ENCODE measurements around the gene NLN. TPM values are rescaled to one million over a fixed set of nuclear protein-coding genes. Genes with fewer than 3 reads are reported as not detected.
"Not testable (repeated sequence)": the region's sequence is repeated elsewhere in the genome, so short reads cannot be mapped to it uniquely, and the experiment has no call there.

The NLN gene
- total RNA-seq, 1 donor from 2014 or later: 94.3 TPM

DNA sequence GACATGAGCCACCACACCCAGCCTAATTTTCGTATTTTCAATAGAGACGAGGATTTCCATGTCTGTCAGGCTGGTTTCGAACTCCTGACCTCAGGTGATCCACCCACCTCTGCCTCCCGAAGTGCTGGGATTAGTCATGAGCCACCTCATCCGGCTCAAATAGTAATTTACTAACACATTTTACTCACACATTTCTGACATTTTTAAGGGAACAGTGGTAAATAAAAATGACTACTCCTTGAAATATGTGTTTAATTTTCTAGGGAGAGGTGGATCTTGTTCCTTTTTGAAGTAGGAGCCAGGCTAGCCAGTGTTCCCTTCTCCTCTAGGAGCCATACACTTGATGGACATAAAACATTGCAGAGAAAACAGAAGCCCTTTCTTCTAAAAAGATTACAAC lies 149.2 kb downstream of the NLN start:
- Histone ChIP-seq H3K27ac (no peak overlapping the region), H3F3A (ENCODE audit: low read depth) (no peaks in the 10 kb centered on the region), H3K9me3 (ENCODE audit: low read depth) (no peaks in the 10 kb centered on the region), H3K79me2 (ENCODE audit: low read depth) (no peaks in the 10 kb centered on the region), H3K36me3 (no peaks in the 10 kb centered on the region), H4K20me1 (ENCODE audit: low read depth) (no peaks in the 10 kb centered on the region), H3K9ac (no peak overlapping the region), H3K4me1 (no peaks in the 10 kb centered on the region), H3K4me2 (no peak overlapping the region), H2AFZ (replicated peaks) (no peak overlapping the region), H3K4me3 (no peak overlapping the region), H3K27me3 (no peaks in the 10 kb centered on the region)
- DNase-seq (ENCODE audit: low spot score): no peak
- no peaks in the 10 kb centered on the region for H3K27me3 Mint-ChIP-seq (ENCODE audit: insufficient read depth, low read depth)
- H3K4me1 Mint-ChIP-seq: no peaks in the 10 kb centered on the region
- H3K36me3 Mint-ChIP-seq: no peaks in the 10 kb centered on the region
- no peak overlapping the region for H3K27ac Mint-ChIP-seq
- no peaks in the 10 kb centered on the region for H3K9me3 Mint-ChIP-seq
- TF ChIP-seq CTCF (IDR thresholded peaks at IDR 0.05) (no peak), EZH2phosphoT487 (IDR thresholded peaks at IDR 0.05) (no peak), EZH2 (IDR thresholded peaks at IDR 0.05) (no peak)
- H3K4me3 Mint-ChIP-seq: no peak overlapping the region

- not testable (repeated sequence) for H3K27ac Mint-ChIP-seq; H2AFZ ChIP-seq (replicated peaks); H3K4me1 ChIP-seq; H3K27me3 ChIP-seq; DNase-seq (ENCODE audit: low spot score); H3K9me3 Mint-ChIP-seq; H3K4me3 ChIP-seq; H3K9ac ChIP-seq; H3K27ac ChIP-seq; H3K4me2 ChIP-seq; H3K27me3 Mint-ChIP-seq (ENCODE audit: insufficient read depth, low read depth); H4K20me1 ChIP-seq (ENCODE audit: low read depth); H3K4me1 Mint-ChIP-seq; H3K36me3 Mint-ChIP-seq; H3K79me2 ChIP-seq (ENCODE audit: low read depth); H3K4me3 Mint-ChIP-seq; H3K9me3 ChIP-seq (ENCODE audit: low read depth); H3K36me3 ChIP-seq; H3F3A ChIP-seq (ENCODE audit: low read depth)
Measured at GRCh38 chr5:65871776-65872175, 149.8 kb downstream of the NLN start.

GRCh38 chr5:65873181-65873750 lies 151.3 kb downstream of the NLN start:
- Histone ChIP-seq H3K79me2 (ENCODE audit: low read depth) (no peaks in the 10 kb centered on the region), H3K36me3 (no peaks in the 10 kb centered on the region), H3K27ac (no peak overlapping the region), H3K4me1 (no peaks in the 10 kb centered on the region), H3K4me2 (no peak overlapping the region), H3K9ac (no peak overlapping the region), H3K27me3 (no peaks in the 10 kb centered on the region), H4K20me1 (ENCODE audit: low read depth) (no peaks in the 10 kb centered on the region), H3K9me3 (ENCODE audit: low read depth) (no peaks in the 10 kb centered on the region), H3F3A (ENCODE audit: low read depth) (no peaks in the 10 kb centered on the region), H2AFZ (replicated peaks) (no peak overlapping the region), H3K4me3 (no peak overlapping the region)
- H3K36me3 Mint-ChIP-seq: no peaks in the 10 kb centered on the region
- TF ChIP-seq CTCF (IDR thresholded peaks at IDR 0.05): no peak
- no peaks in the 10 kb centered on the region for H3K4me1 Mint-ChIP-seq
- H3K4me3 Mint-ChIP-seq: no peak overlapping the region
- no peak for DNase-seq (ENCODE audit: low spot score)
- H3K9me3 Mint-ChIP-seq: peaks cover 1% of the 10 kb centered on the region
- H3K27ac Mint-ChIP-seq: no peak overlapping the region
- H3K27me3 Mint-ChIP-seq (ENCODE audit: insufficient read depth, low read depth): no peaks in the 10 kb centered on the region

DNA sequence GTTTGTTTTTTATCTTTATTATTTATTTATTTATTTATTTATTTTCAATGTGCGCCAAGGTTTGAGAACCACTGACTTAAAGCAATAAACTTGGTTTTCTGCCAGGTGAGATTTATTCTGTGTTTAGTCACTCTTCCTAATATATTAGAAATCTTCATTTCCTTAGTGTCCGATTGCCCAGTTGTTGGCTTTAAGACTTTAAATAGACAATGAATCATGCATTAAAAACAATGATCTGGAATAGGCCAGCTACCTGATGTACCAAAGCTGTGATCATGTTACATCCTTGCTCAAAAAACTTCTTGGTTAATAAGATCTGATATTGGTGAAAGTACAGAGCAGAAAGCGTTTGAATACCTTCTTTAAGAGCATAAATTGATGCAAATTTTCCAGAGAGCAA lies 152.2 kb downstream of the NLN start:
- Mint-ChIP-seq H3K27ac (no peak overlapping the region), H3K4me3 (no peak overlapping the region), H3K36me3 (no peaks in the 10 kb centered on the region), H3K27me3 (ENCODE audit: insufficient read depth, low read depth) (no peaks in the 10 kb centered on the region), H3K4me1 (no peaks in the 10 kb centered on the region), H3K9me3 (peaks cover 4% of the 10 kb centered on the region)
- no peak for DNase-seq (ENCODE audit: low spot score)
- no peak overlapping the region for H3K4me2 ChIP-seq
- H3K9ac ChIP-seq: no peak overlapping the region
- H3K36me3 ChIP-seq: no peaks in the 10 kb centered on the region
- H4K20me1 ChIP-seq (ENCODE audit: low read depth): no peaks in the 10 kb centered on the region
- H3K4me3 ChIP-seq: no peak overlapping the region
- TF ChIP-seq CTCF (IDR thresholded peaks at IDR 0.05) (no peak), EZH2phosphoT487 (IDR thresholded peaks at IDR 0.05) (no peak), EZH2 (IDR thresholded peaks at IDR 0.05) (no peak)
- no peak overlapping the region for H3K27ac ChIP-seq
- no peaks in the 10 kb centered on the region for H3F3A ChIP-seq (ENCODE audit: low read depth)
- no peaks in the 10 kb centered on the region for H3K4me1 ChIP-seq
- no peaks in the 10 kb centered on the region for H3K9me3 ChIP-seq (ENCODE audit: low read depth)
- no peaks in the 10 kb centered on the region for H3K27me3 ChIP-seq
- no peak overlapping the region for H2AFZ ChIP-seq (replicated peaks)
- H3K79me2 ChIP-seq (ENCODE audit: low read depth): no peaks in the 10 kb centered on the region

All from neural progenitor cell (in vitro differentiated cells).